GM18520 (cell line): Measurements from ENCODE around the gene EFCAB7.

Experiments
- ATAC-seq: cut with Tn5 transposase; IDR thresholded peaks from one replicate; pipeline ENCODE4 v1.9.1; 2021; ENCODE audit not compliant: unreplicated experiment

The EFCAB7 gene

GRCh38 chr1:63601061-63601460, 77.7 kb downstream of the EFCAB7 start:
- ATAC-seq: no peak

- ATAC-seq: no peak
Observed at GRCh38 chr1:63601463-63601862, 78.1 kb downstream of the EFCAB7 start.

- ATAC-seq: no peak
Observed at GRCh38 chr1:63601912-63602311, 78.6 kb downstream of the EFCAB7 start.

- no peak for ATAC-seq
Observed at GRCh38 chr1:63602629-63603028, 79.3 kb downstream of the EFCAB7 start.

GRCh38 chr1:63603810-63604209, 80.5 kb downstream of the EFCAB7 start:
- no peak for ATAC-seq

- no peak for ATAC-seq
Observed at GRCh38 chr1:63607322-63607721, 84.0 kb downstream of the EFCAB7 start.

GRCh38 chr1:63611231-63611630, 87.9 kb downstream of the EFCAB7 start:
- ATAC-seq: no peak

- ATAC-seq: no peak
Observed at GRCh38 chr1:63612564-63612963, 89.2 kb downstream of the EFCAB7 start.

- no peak for ATAC-seq
Observed at GRCh38 chr1:63612971-63613370, 89.6 kb downstream of the EFCAB7 start.

GRCh38 chr1:63615768-63616420, 92.6 kb downstream of the EFCAB7 start:
- no peak for ATAC-seq

GRCh38 chr1:63617450-63617849, 94.1 kb downstream of the EFCAB7 start:
- ATAC-seq: no peak

- ATAC-seq: no peak
Observed at GRCh38 chr1:63618011-63618410, 94.7 kb downstream of the EFCAB7 start.

- ATAC-seq: no peak
Observed at GRCh38 chr1:63619558-63619957, 96.2 kb downstream of the EFCAB7 start.

GRCh38 chr1:63620671-63621070, 97.3 kb downstream of the EFCAB7 start:
- no peak for ATAC-seq

GRCh38 chr1:63621075-63621474, 97.8 kb downstream of the EFCAB7 start:
- ATAC-seq: no peak

- no peak for ATAC-seq
Observed at GRCh38 chr1:63621698-63622097, 98.4 kb downstream of the EFCAB7 start.
